GM19193 (cell line): Measurements from ENCODE around the gene ATP10D.

Source experiments
- POLR2A ChIP-seq: IDR thresholded peaks from 4 replicates; pipeline ENCODE4 v1.6.1; 2011; ENCODE audit not compliant: insufficient read depth, insufficient read length; ENCODE audit errors: extremely low read depth

Gene ATP10D

DNA sequence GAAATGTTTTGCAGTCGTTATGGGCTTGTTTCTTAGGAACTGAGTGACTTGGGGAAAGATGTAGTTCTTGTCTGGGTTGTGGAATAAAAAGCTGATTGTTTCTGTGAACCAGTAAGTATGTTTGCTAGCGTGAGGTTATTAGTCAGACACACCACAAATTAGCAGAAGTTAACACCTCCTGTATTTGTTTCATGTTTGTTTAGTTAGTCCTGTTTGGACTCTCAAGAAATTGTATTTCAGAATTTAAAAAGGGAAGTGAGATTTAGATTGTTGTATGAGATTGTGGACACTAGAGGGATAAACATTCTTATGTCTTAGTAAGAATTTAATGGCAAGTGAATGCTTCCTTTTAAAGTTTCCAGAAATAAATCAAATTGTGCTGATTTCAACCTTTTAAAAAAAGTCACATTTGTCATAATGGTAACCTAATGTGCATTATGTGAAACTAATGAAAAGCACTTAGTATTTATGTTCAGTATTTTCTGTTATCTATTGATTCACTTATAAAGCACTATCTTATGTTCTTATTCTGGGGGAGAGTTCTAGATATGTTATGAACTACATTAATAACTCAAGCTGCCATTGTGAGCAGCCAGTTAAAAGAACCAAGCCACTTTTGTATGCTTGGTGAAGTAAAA is 25.6 kb downstream of the ATP10D start:
- TF ChIP-seq POLR2A: no peak

- no peak for TF ChIP-seq POLR2A
Measured at GRCh38 chr4:47513461-47513860, 28.4 kb downstream of the ATP10D start.

DNA sequence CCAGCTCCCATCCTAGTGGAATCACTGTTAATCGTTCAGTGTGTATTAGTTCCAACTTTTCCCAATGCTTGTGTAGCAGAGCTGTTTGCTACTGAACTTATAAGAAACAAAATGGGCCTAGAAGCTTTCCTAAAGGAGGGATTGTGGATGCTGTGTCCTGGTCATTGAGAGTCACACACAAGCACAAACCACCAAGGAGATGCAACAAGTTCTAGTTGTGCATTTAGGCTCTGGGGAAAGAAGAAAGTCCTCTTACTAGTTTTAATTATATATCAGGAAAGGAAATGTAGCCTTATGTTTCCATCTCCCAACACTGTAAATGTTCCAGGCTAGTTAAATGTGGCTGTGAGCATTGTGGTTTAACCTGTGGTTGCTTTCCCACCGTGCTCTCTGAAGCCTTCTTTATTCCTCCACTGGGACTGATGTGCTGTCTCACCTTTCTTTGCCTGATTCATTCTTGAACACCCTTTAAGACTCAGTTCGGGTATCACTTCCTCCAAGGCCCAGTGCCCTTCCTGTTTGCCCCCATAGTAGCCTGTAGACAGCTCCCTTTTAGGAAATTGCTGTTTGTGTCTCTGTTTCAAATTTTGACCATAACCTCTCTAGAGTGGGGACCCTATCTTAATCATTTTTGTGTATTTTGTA is 34.3 kb downstream of the ATP10D start:
- no peak for TF ChIP-seq POLR2A

DNA sequence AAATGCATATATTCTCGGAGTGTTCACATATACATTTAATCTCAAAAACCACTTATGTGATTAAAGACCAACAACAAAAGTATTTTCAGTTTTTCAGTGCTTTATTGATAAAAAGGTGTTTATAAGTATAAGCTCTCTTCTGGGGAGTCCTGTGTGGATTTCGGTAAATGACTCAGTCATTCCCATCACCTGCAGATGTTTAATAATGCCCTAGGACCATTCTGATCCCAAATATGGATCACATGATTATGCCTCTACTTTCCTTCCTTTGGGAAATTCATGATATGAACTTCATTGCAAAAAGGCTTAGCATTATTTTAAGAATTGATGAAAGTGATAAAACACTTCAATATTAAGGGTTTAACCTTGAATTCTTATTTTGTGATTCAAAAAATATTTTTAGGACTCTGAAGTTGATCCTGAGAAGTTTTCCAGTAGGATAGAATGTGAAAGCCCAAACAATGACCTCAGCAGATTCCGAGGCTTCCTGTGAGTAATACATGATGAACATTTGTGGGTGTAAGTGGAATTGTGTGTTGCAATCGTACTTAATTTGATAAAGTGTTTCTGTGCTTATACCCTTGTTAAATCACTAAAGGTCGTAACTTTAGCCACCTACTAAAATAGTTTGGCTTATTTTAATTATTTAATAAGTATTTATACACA is 40.2 kb downstream of the ATP10D start:
- TF ChIP-seq POLR2A: no peak

DNA sequence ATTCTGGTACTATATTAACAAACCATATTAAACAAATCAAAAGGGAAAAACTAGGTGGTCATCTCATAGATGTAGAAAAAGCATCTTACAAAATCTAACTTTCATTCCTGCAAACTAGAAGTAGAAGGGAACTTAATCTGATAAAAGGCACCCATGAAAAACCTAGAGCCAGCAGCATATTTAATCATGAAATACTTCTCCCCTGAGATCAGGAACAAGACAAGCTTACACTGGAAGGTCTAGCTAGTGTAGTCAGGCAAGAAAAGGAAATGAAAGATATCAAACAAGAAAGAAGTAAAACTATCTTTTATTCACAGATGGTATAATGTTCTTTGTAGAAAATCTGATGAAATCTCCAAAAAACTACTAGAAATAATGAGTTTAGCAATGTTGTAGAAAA is 41.2 kb downstream of the ATP10D start:
- no peak for TF ChIP-seq POLR2A

DNA sequence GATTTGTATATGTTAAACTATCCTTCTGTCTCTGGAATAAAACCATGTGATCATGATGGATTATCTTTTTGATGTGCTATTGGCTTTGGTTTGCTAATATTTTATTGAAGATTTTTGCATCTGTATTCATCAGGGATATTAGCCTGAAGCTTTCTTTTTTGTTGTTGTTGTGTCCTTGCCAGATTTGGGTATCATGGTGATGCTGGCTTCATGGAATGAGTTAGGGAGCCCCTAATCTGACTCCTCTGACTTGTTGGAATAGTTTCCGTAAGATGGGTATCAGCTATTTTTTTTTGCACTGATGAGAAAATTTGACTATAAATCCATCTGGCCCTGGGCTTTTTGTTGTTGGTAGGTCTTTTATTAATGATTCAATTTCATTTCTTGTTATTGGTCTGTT is 45.7 kb downstream of the ATP10D start:
- TF ChIP-seq POLR2A: no peak

DNA sequence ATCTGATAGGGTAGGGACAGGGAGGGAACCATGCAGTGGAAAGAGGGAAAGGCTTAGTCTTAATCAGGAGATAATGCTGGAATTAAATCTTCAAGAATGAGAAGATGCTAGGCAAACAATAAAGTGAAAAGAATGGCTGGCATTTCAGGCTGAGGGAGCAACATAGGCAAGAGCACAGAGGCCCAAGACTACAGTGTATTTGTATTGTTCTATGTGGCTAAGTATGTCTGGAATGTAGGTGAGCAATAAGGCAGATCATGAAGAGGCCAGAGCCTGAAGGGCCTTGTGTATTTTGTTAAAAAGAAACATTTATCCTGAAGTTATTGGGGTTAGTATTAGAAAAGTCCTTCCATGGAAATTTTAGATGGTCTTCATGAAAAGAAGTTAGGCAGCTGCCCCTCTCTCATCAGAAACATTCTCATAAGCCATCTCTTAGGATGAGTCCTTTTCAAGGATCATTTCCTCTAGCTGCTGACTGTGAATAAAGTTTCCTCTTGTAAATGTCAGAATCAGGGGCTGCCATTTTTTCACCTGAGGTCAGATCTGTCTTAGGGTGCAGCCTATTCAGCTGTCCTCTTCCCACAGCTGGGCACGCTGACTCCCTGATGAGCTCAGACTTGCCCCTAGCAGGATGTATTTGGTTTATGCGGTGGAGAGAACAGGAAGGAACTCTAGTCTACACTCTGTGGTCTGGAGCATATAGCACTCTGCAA is 46.3 kb downstream of the ATP10D start:
- TF ChIP-seq POLR2A: no peak

- no peak for TF ChIP-seq POLR2A
Measured at GRCh38 chr4:47531954-47532321, 46.9 kb downstream of the ATP10D start.

DNA sequence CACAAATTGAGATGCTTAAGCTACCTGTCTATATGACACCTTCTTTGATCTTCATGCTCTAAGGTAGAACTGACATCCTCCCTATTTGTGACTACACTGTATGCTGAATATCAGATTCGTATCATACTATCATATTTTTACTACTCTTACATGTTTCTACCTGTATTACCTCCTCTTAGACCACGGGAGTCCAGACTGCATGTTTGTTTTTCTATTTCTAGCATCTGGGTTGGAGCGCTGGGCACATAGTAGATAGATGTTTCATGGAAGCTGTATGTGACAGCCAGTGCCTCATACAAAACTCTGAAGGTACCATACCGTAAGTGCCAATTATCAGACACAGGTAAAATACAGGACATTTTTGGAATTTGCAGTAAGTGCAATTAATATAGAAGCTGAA is 47.6 kb downstream of the ATP10D start:
- no peak for TF ChIP-seq POLR2A

DNA sequence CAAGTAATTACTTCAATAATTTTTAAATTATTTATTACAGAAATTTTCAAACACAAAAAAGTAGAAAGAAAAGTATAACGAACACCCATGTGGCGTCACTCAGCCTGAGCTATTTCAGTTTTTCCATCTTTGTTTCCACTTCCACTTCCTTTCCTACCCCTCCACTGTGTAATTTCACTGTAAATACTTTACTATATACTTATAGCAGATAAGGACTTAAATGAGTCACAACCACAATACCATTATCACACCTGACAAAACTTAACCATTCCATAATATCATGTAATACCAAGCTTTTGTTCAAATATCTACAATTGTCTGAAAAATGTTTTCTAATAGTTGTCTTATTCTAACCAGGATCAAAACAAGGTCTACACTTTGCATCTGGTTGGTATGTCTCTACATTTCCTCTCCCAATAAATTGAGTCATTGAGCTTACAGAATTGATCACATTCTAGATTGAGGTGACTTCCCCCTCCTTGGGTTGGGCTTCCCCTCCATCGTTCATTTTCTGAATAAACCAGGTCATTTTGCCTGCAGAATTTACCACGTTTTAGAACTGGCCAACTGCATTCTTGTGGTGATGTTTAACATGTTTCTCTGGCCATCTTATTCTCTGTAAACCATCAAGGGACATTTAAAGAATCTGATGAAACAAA is 48.7 kb downstream of the ATP10D start:
- TF ChIP-seq POLR2A: no peak

GRCh38 chr4:47534772-47535171 is 49.7 kb downstream of the ATP10D start:
- no peak for TF ChIP-seq POLR2A

- no peak for TF ChIP-seq POLR2A
Measured at GRCh38 chr4:47535567-47536147, 50.6 kb downstream of the ATP10D start.

DNA sequence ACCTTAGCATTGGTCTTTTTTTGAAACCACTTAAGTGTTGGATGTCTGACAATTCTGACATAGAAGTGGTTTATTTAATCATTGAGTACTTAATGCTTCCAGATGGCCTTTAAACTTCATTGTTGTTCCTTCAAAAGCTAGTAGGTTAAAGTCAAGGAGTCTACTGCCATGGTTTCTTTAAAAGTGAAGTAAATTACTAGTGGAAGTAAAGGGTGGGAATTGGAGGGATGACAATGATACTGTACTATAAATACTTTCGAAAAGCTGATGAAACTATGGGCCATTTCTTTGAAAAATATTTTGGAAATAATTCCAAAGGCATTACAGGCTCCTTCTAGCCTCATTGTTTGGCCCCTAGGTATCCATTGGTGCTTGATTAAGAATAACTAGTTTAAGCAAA is 51.9 kb downstream of the ATP10D start:
- TF ChIP-seq POLR2A: no peak

- no peak for TF ChIP-seq POLR2A
Measured at GRCh38 chr4:47538111-47538824, 53.2 kb downstream of the ATP10D start.
